ACHN (cell line): ENCODE data around the gene EFEMP1.

Experiments used
- DNase-seq: peaks from one replicate; pipeline ENCODE4 v3.0.0-alpha.2; 2015
- in situ Hi-C: cut with HindIII; loops from 2 replicates; pipeline ENCODE4 v1.10.0; 2017; ENCODE audit warnings: low sequenced_read_pairs, low pct_ligation_motif_present, low pct_unique_long_range_greater_than_20kb

The EFEMP1 gene, protein sequence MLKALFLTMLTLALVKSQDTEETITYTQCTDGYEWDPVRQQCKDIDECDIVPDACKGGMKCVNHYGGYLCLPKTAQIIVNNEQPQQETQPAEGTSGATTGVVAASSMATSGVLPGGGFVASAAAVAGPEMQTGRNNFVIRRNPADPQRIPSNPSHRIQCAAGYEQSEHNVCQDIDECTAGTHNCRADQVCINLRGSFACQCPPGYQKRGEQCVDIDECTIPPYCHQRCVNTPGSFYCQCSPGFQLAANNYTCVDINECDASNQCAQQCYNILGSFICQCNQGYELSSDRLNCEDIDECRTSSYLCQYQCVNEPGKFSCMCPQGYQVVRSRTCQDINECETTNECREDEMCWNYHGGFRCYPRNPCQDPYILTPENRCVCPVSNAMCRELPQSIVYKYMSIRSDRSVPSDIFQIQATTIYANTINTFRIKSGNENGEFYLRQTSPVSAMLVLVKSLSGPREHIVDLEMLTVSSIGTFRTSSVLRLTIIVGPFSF

DNA sequence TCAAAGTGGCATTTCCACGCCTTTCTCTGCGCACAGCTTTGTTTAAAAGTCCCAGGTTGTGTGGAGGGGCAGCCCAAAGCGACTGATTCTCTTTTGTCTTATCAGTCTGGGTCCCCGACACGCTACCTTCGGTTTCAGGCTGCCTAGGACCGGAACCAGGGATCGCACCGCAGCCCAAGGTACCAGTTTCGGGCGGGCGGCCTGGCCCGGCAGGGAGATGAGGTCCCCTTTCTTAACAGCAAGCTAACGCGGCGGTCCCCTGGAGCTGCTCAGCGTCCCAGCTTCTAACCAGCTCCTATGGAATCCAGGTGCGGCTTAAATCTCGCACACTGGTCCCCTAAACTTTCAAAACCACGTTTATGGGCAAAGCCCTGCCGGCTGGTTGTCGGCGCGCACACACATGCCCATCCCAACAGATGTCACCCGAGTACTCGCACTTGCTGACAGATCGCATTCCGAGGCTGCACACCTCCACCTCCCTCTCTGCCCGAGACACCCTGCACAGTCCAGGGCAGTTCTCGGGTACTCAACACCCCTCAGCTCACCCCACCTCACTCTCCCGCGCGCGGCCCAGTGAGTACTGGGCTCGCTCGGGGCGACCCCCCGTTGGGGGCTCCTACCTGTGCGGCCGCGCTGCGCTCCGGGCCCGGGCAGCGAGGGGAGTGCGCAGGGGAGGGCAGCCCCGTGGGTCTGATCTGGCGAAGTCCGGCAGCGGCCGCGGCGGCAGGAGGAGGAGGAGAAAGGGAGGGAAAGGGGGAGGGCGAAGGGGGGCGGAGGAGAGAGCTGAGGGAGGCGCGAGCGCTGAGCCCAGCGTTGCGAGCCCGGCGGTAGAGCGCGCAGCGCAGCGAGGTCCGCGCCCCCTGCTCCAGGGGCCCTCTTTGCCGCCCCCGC lies at the start of gene EFEMP1:
Gene EFEMP1, minus strand, starts transcription at position 692 of the 891 bp plus-strand sequence. CDS start 1,342 bp downstream, outside the sequence.
- DNase-seq, result peak; percentile 38
- in situ Hi-C loops, result no loop called here

DNA sequence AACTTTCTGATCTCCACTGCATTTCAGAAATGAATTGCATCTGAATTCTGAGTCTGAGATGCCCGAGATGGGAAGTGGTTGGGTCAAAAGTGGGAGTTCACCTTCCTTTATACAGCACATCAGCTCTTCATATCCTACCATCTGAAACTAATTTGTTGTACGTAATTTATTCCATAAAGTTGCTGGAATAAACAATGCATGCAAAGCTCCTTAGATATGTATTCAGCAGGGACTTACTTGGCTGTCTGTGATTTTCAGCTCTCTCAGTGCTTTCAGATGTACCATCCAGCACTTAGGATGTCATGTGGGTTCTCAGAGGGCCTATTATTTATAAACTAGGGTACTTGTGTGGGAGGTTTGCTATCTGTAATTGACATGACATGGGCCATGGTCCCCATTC lies 46.9 kb upstream of the EFEMP1 start:
- in situ Hi-C loops, result loop anchor here (25.0 kb wide), 1 partner anchor 208 kb away; no protein-coding TSS in a partner anchor
- no peak for DNase-seq

DNA sequence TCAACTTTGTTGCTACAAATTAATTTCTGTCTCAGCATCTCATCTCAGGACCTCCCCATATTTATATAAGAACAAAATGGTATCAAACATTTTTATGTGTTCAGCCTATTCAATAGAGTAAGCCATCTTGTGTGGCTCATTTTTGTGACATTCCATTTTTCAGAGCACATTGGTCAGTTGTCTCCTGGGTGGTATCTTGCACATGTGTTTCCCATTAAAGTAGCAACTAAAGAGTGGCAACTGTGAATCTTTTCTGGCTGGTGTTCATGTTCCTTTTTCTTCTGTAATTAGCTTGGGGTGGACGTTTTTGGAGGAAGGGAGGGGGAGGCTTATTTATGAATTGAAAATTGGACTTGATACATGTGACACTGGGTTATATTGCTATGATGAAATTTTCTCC lies 45.4 kb upstream of the EFEMP1 start:
- DNase-seq, result no peak
- in situ Hi-C loops, result loop anchor here (25.0 kb wide), 1 partner anchor 207 kb away; no protein-coding TSS in a partner anchor

DNA sequence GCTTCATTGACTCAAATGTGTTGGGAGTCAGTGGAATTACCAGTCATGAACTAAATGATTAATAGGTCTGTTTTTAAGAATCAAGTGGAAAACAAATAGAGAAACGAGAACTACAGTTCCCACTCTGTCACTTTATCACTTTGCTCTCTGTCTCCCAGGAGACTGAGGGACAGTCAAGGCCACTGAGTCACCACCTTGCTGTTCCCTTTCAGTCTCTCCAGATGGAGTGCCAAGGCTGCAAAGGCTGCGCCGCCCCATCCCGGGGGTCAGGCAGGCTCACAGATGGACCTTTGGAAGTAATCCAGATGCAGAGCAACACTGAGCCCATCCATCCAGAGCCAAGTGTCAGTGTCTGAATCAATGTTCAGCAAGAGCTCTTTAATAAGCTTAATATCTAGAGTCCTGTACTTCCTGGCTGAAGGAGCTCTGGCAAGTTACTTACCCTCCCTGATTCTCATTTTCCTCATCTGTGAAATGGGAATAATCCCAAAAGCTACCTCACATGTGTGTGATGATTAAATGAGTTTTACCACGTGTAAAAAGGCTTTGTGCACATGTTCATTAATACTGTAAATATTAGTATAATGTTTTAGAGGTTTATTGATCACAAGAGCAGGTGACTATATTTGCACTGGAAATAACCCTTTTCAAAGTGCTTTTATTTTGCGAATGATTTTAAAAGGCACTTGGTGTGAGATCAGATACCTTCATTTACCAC lies 43.0 kb upstream of the EFEMP1 start:
- DNase-seq, result no peak
- in situ Hi-C loops, result loop anchor here (25.0 kb wide), 1 partner anchor 204 kb away; no protein-coding TSS in a partner anchor

DNA sequence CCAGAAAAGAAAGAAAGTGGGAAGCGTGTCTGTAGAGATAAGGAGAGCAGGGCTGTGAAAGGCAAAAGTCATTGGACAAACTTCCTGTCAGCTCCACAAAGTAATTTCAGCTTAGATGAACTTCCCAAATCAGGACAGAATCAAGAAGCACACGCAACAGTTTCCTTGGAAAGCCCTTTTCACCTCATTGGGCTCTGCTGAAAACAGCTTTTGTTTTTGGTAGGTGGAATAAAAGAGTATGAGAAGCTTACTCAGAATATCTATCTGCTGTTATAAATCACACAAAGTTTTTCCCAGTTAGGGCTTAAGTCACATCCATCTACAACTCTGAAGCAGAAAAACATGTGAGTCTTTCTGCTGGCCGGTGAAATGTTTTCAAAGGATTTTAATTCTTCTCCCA lies 42.4 kb upstream of the EFEMP1 start:
- DNase-seq, result no peak
- in situ Hi-C loops, result loop anchor here (25.0 kb wide), 1 partner anchor 204 kb away; no protein-coding TSS in a partner anchor

DNA sequence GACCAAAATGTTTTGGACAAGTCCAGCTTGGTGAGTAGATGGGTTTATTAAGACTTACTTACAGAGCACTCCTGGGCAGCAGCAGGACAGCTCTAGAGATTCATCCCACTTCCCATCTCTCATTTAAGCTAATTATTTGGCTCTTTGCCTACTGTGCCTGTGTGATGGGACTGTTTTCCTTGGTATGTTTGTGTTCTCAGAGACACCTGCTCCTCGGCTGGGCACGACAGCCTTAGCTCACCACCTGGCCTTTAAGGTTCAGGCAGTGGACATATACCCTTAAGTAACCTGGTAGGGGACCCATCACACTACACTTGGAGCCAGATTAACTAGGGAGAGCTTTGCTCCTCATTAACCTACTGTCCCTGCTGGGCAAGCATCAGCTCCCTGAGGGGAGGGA lies 41.7 kb upstream of the EFEMP1 start:
- DNase-seq, result no peak
- in situ Hi-C loops, result loop anchor here (25.0 kb wide), 1 partner anchor 203 kb away; no protein-coding TSS in a partner anchor

DNA sequence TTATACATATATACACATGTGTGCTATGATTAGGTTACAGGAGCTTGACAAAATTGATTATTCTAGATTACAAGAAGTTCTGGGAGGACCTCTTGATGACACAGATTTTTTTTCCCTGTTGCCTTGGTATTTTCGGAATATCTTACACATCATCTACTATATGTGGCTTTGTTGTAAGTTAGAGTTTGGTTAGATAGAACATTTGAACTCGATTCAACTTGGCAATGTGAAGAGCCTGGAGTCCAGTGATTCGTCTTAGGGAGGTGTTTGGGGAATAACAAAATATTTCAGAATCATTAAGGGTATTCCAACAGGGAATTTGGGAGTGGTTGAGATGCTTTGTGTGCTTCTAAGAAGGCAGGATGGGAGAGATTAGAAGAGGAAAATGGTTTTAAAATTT lies 39.3 kb upstream of the EFEMP1 start:
- in situ Hi-C loops, result loop anchor here (25.0 kb wide), 1 partner anchor 201 kb away; no protein-coding TSS in a partner anchor
- DNase-seq, result no peak

DNA sequence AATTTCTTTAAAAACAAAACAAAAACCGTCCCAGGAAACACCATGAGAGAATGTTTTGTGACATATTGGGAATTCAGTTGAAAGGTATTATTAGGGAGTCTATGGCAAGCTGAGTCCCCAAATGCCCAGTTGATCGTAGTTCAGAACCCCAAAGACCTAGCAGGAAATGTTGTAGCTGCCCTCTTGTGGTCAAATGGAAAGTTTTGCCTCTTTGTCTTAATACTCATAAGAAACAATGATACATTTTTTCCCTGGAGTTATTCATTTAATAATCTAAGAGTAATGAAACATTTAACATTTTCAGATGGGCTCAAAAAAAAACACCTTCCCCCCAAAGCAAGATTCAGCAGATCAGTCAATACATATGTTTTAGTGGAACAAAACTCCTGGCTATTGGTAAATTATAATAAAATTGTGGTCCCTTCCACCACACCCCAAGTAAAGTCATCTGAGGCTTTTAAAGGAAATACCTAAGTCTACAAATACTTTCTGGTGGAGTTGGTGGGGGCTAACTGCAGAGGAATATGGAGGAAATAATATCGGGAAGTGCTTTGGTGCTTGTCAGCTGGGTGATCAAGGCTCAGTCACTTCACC lies 37.8 kb upstream of the EFEMP1 start:
- in situ Hi-C loops, result loop anchor here (25.0 kb wide), 1 partner anchor 199 kb away; no protein-coding TSS in a partner anchor
- DNase-seq, result peak; percentile 60

DNA sequence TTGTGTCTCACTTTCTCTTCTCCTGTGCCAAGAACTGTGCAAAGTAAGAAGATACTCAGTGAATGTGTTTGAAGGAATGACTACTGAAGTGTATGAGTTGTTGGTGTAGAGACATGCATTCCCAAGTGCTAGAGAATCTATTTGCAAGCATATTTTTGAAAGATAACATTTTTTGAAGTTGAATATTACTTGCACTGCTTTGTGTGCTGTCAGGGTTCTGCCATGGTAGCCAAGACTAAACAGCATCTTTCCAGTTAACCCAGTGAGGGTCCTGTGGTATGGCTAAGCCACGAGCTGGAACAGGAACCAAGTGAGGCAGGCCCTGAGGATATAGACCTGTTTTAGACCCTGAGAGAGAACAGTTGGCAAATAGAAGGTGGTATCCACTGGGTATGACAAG lies 35.2 kb upstream of the EFEMP1 start:
- in situ Hi-C loops, result loop anchor here (25.0 kb wide), 1 partner anchor 196 kb away; no protein-coding TSS in a partner anchor
- DNase-seq, result no peak

DNA sequence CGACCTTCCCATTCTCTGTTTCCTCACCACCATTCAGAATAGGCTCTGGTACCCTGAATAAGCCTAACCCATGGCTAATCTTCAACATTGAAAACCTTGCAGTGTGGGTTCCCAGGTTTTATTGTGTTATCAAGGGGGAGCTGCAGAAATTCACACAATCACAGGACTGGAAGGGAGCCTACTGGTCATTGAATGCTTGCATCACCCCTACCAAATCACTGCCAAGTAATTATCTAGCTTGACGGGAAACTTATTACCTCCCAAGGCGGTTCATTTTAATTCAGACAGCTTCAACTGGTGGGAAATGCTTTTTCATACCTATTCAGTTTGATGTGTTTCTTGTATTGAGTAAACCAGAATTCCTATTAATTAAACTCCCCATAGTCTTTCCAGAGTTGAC lies 33.6 kb upstream of the EFEMP1 start:
- DNase-seq, result no peak
- in situ Hi-C loops, result loop anchor here (25.0 kb wide), 1 partner anchor 195 kb away; no protein-coding TSS in a partner anchor

DNA sequence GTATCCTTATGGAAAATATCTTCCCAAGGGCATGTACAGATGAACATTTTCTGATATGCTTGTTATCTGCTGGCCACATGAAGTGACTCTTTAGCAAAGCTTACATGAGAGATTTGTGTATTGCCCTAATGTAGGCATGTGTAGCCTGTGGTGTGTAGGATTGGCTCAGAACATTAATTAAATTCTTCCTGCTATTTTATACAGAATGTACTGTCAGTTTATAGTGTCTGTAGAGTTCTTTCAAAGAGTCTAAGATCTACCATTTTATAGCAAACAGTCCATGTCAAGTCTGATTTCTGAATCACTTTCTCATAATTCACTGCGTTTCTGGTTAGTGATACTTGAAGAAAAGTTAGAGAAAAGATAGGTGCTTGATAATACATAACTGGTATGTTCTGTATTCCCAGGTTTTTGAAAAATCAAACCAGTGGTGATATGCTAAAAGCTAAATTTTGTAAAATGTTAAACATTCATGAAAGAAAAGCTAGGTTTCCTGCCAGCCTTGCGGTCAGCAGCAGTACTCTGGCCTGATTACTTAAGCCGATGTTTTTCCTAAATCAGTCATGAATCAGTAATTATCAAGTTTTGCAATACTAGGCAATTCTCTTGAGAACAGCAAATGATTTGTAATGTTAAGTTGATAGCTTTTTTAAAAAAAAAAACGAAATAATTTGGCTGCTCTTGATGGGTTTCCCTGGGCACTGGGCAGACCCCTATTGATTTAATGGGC lies 30.9 kb upstream of the EFEMP1 start:
- DNase-seq, result no peak
- in situ Hi-C loops, result loop anchor here (25.0 kb wide), 1 partner anchor 192 kb away; no protein-coding TSS in a partner anchor

DNA sequence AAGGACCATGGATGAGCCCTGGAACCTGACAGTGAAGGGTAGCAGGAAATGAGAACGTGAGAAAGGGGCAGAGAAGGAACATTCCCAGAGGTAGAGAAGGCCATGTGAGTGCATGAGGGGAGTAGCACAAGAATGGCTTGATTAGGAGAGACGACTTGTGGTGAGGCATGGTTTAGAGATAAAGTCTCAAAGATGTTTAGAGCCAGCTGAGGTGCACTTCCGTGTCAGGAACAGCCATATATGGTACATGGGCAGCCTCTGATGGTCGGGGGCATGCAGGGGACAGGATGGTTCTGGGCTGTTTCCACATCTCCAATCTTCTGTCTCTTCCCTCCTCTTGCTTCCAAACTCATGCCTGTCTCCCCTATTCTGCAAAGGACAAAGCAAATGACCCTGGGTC lies 28.8 kb upstream of the EFEMP1 start:
- in situ Hi-C loops, result loop anchor here (25.0 kb wide), 1 partner anchor 190 kb away; no protein-coding TSS in a partner anchor
- no peak for DNase-seq

DNA sequence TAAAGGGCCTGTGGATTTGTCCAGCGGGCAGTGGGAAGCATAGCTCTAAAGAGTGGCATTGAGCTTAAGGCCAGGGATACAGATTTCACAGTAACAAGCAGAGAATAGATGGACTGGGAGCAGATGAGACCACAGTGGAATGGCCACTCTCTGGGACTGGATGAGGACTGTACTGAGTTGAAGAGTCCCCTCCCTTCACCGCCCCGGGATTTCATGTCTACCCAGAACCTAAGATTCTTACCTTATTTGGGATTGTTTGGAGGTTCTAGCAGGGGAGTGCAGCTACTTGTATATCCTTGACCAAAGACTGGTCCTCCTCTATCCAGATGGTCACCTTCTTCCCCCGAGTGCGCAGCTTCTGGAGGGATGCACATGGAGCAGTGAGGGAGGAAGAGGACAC lies 28.0 kb upstream of the EFEMP1 start:
- in situ Hi-C loops, result loop anchor here (25.0 kb wide), 1 partner anchor 189 kb away; no protein-coding TSS in a partner anchor
- DNase-seq, result no peak

DNA sequence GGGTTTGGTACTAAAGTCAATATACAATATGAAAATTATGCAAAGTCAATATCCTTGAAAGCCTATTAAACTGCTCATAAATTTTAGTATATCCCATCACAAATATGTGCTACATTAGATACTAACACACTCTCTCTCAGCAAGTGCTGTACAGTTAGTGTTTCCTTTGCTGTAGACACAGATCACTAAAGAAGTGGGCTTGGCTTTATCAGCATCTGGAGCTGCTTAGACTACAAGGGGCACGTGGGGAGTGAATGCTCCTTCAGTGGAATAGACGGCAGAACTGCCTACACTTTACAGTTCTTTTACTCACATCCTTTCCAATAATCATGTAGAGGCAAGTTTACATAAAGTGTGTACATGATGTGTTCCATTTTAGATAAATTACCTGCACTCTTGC lies 26.0 kb upstream of the EFEMP1 start:
- in situ Hi-C loops, result loop anchor here (25.0 kb wide), 1 partner anchor 187 kb away; no protein-coding TSS in a partner anchor
- no peak for DNase-seq

DNA sequence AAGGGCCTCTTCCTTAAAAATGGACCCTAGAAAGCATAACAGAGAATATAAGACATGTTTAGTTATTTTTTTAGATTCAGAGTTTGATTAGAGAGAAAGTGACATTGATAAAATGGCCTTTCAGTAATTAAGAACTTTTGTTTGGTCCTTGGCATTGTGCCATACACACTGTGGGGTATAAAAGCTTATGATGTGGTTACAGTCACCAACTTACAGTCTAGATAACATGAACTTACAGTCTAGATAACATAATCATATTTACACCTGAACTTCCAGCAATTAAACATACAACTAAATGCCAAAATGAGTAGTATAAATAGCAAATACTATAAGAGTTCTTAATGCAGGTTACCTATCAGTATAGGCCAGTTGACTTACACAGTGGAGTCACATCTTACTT lies 25.6 kb upstream of the EFEMP1 start:
- DNase-seq, result no peak
- in situ Hi-C loops, result no loop called here

DNA sequence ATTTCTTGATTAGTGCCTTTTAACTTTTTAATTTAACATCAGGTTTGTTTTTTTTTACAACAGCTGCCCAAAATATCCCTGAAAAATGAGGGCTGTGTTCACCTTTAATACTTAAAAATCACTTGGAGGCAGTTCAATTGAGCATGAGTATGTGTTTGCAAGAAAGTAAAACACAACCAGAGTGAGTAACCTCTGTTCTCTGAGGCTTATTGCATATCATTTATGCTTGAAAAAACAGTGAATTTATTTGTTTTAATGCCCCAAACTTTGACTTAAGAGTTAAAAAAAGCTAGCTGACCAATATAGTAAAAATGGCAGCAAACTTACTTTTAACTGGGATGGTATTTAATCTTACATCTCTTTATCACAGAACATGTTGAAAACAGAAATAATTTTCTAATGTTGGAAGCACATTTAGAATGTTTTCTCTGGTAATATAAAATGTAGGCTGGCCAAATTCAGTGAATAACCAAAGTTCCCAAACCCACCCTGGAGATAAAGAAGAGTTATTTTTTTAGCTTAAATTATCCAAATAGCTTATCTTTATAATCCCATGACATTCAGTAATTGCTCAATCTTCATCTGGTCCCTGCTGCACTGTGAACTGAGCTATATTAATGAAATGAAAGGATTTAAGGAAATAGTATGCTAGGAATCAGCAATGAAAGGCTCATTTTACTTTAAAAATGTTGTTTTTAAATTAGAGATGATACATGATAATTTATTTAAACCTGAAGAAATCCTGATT lies 24.8 kb upstream of the EFEMP1 start:
- no peak for DNase-seq
- in situ Hi-C loops, result no loop called here
